ENCODE measurements around the gene NCAPD3. TPM values are rescaled to one million over a fixed set of nuclear protein-coding genes. Genes with fewer than 3 reads are reported as not detected.

Gene NCAPD3
- total and polyA plus RNA-seq, 5 donors from 2014 or later = 12.9 to 38.2 (median 15.3) TPM

DNA sequence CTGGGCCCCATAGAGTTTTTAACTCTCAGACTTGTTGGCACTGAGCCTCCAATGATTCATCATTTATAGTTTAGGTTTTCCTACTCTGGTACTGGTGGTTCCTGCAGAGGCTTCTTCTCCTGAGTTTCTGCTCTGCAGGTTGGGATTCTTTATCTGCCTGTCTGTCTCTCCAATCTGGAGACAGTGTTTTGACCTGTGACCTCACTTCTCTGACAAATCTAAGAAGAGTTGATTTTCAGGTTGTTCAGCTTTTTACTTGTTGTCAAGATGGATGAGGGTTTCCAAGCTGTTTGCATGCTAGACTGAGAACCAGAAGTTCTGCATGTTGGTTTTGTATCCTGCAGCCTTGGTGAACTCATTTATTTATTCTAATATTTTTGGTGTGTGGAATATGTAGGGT is 91.0 kb downstream of the NCAPD3 start:
- Mint-ChIP-seq H3K27ac (no peak overlapping the region), H3K4me3 (no peak overlapping the region), H3K9me3 (peaks cover 0 to 23% (median 12%) of the 10 kb centered on the region in 7 donors), H3K27me3 (peaks cover 15% of the 10 kb centered on the region), H3K4me1 (no peaks in the 10 kb centered on the region), H3K36me3 (peaks cover 14% of the 10 kb centered on the region)
- ATAC-seq (ENCODE audit: low read depth in 2 of 2) (no peak), DNase-seq (no peak)
- Histone ChIP-seq H3K9me3 (ENCODE audit: control insufficient read depth in 2 of 2, low read length in 2 of 2) (peaks cover 13 to 17% of the 10 kb centered on the region in 2 experiments), H3K4me1 (ENCODE audit: control insufficient read depth, insufficient read depth, low read length, poor library complexity, severe bottlenecking) (no peaks in the 10 kb centered on the region), H3K4me3 (ENCODE audit: low read depth, low read length) (no peak overlapping the region), H3K36me3 (ENCODE audit: control insufficient read depth, insufficient read depth, low read length) (no peaks in the 10 kb centered on the region), H3K27ac (ENCODE audit: insufficient read depth, low read length, poor library complexity, severe bottlenecking) (no peak overlapping the region), H3K27me3 (ENCODE audit: control insufficient read depth, insufficient read depth, low read length) (peaks cover 5% of the 10 kb centered on the region)

- Histone ChIP-seq H3K4me3 (ENCODE audit: low read depth, low read length) (no peak overlapping the region), H3K27ac (ENCODE audit: insufficient read depth, low read length, poor library complexity, severe bottlenecking) (no peak overlapping the region), H3K4me1 (ENCODE audit: control insufficient read depth, insufficient read depth, low read length, poor library complexity, severe bottlenecking) (no peaks in the 10 kb centered on the region), H3K36me3 (ENCODE audit: control insufficient read depth, insufficient read depth, low read length) (no peaks in the 10 kb centered on the region), H3K27me3 (ENCODE audit: control insufficient read depth, insufficient read depth, low read length) (peaks cover 8% of the 10 kb centered on the region), H3K9me3 (ENCODE audit: control insufficient read depth in 2 of 2, low read length in 2 of 2) (peaks cover 13 to 17% of the 10 kb centered on the region in 2 experiments)
- Mint-ChIP-seq H3K27ac (peak overlapping the region in 1 of 3 donors; percentile 11), H3K27me3 (peaks cover 15% of the 10 kb centered on the region), H3K9me3 (peaks cover 0 to 23% (median 12%) of the 10 kb centered on the region in 7 donors), H3K4me3 (no peak overlapping the region), H3K36me3 (peaks cover 14% of the 10 kb centered on the region), H3K4me1 (no peaks in the 10 kb centered on the region)
- no peak for DNase-seq
- no peak for ATAC-seq (ENCODE audit: low read depth in 2 of 2)
Observed at GRCh38 chr11:134131628-134132244, 92.0 kb downstream of the NCAPD3 start.

- DNase-seq (no peak), ATAC-seq (ENCODE audit: low read depth in 2 of 2) (no peak)
- H3K27ac ChIP-seq (ENCODE audit: insufficient read depth, low read length, poor library complexity, severe bottlenecking) = no peak overlapping the region
- Mint-ChIP-seq H3K27ac (no peak overlapping the region), H3K4me3 (no peak overlapping the region), H3K4me1 (peaks cover 0 to 10% (median 5%) of the 10 kb centered on the region in 4 donors), H3K9me3 (peaks cover 0 to 8% (median 3%) of the 10 kb centered on the region in 7 donors), H3K27me3 (peaks cover 39% of the 10 kb centered on the region), H3K36me3 (peaks cover 6% of the 10 kb centered on the region)
- H3K36me3 ChIP-seq (ENCODE audit: control insufficient read depth, insufficient read depth, low read length) = no peaks in the 10 kb centered on the region
- no peaks in the 10 kb centered on the region for H3K4me1 ChIP-seq (ENCODE audit: control insufficient read depth, insufficient read depth, low read length, poor library complexity, severe bottlenecking)
- no peak overlapping the region for H3K4me3 ChIP-seq (ENCODE audit: low read depth, low read length)
- H3K27me3 ChIP-seq (ENCODE audit: control insufficient read depth, insufficient read depth, low read length) = peaks cover 29% of the 10 kb centered on the region
- H3K9me3 ChIP-seq (ENCODE audit: control insufficient read depth in 2 of 2, low read length in 2 of 2) = peaks cover 3 to 6% of the 10 kb centered on the region in 2 experiments
Observed at GRCh38 chr11:134126217-134126822, 97.4 kb downstream of the NCAPD3 start.

DNA sequence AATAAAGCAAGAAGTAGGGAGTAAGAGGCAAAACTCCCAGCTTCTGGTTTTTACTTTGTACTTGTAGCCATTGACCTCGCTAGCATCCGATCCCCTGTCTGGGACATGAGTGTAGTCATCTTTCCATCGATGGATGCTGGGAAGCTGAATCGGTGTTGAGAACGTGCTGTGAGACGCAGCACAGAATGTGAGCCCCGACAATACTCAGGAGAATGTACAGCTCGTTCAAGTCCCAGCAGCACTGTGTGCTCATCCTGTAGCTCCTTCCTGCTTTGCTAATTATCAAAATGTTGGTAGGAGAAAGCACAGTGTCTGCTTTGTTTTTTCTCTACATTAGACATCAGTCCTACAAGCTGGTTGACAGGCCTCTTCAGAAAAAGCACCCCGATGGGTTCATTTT is 98.3 kb downstream of the NCAPD3 start:
- H3K4me3 Mint-ChIP-seq = peak overlapping the region in 1 of 4 donors; percentile 70
- peaks cover 0 to 10% (median 5%) of the 10 kb centered on the region in 4 donors for H3K4me1 Mint-ChIP-seq
- H3K4me1 ChIP-seq (ENCODE audit: control insufficient read depth, insufficient read depth, low read length, poor library complexity, severe bottlenecking) = no peaks in the 10 kb centered on the region
- H3K9me3 Mint-ChIP-seq = peaks cover 0 to 3% (median 0%) of the 10 kb centered on the region in 7 donors
- H3K27ac Mint-ChIP-seq = no peak overlapping the region
- peaks cover 6% of the 10 kb centered on the region for H3K36me3 Mint-ChIP-seq
- H3K27me3 Mint-ChIP-seq = peaks cover 36% of the 10 kb centered on the region
- H3K27ac ChIP-seq (ENCODE audit: insufficient read depth, low read length, poor library complexity, severe bottlenecking) = no peak overlapping the region
- ATAC-seq (ENCODE audit: low read depth in 2 of 2) = no peak
- DNase-seq = no peak
- peaks cover 29% of the 10 kb centered on the region for H3K27me3 ChIP-seq (ENCODE audit: control insufficient read depth, insufficient read depth, low read length)
- H3K9me3 ChIP-seq (ENCODE audit: control insufficient read depth in 2 of 2, low read length in 2 of 2) = peaks cover 0 to 2% of the 10 kb centered on the region in 2 experiments
- H3K4me3 ChIP-seq (ENCODE audit: low read depth, low read length) = no peak overlapping the region
- H3K36me3 ChIP-seq (ENCODE audit: control insufficient read depth, insufficient read depth, low read length) = no peaks in the 10 kb centered on the region

DNA sequence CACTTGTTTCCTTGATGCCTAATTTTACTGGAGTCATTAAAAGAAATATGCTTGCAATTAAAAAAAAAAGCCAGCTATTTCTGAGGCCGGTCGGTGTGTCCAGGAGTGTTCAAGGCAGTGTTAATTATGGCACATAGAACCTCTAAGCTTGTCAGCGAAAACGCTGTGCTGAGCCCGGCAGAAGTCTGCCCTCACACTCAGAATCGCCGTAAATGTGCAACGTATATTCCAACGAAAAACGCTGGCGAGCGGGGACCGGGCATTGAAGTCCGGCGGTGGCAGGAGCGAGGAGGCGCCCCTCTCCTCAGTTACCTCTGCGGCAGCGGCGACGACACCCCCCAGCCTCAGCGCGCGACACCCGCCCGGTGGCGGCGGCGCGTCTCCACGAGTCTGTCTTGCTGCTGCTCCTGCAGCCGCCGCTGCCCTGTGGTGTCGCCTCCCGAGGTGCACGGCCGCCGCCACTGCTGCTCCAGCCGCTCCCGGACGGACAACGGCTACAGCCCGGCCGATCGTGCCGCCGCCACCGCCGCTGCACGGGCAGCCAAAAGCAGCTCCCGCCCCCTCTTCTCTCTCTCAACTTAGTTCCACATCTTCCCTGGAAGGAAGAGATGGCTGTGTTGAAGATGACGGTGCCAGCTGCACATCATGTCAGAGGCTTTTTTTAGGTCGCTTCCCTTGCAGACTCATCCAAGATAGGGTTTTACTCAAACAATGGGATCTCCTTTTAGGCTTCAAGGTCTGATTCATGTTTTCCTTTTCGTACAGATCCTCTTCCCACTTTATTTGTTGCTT is 98.9 kb downstream of the NCAPD3 start:
- H3K9me3 ChIP-seq (ENCODE audit: control insufficient read depth in 2 of 2, low read length in 2 of 2) = no peaks in the 10 kb centered on the region
- H3K27me3 Mint-ChIP-seq = peaks cover 35% of the 10 kb centered on the region
- H3K27ac ChIP-seq (ENCODE audit: insufficient read depth, low read length, poor library complexity, severe bottlenecking) = no peak overlapping the region
- H3K36me3 Mint-ChIP-seq = peaks cover 6% of the 10 kb centered on the region
- DNase-seq (no peak), ATAC-seq (ENCODE audit: low read depth in 2 of 2) (no peak)
- H3K36me3 ChIP-seq (ENCODE audit: control insufficient read depth, insufficient read depth, low read length) = no peaks in the 10 kb centered on the region
- peaks cover 27% of the 10 kb centered on the region for H3K27me3 ChIP-seq (ENCODE audit: control insufficient read depth, insufficient read depth, low read length)
- H3K4me3 ChIP-seq (ENCODE audit: low read depth, low read length) = no peak overlapping the region
- no peak overlapping the region for H3K27ac Mint-ChIP-seq
- H3K4me1 ChIP-seq (ENCODE audit: control insufficient read depth, insufficient read depth, low read length, poor library complexity, severe bottlenecking) = no peaks in the 10 kb centered on the region
- H3K4me3 Mint-ChIP-seq = peak overlapping the region in 1 of 4 donors; percentile 56
- H3K4me1 Mint-ChIP-seq = peaks cover 0 to 10% (median 5%) of the 10 kb centered on the region in 4 donors
- peaks cover 0 to 3% (median 0%) of the 10 kb centered on the region in 7 donors for H3K9me3 Mint-ChIP-seq

DNA sequence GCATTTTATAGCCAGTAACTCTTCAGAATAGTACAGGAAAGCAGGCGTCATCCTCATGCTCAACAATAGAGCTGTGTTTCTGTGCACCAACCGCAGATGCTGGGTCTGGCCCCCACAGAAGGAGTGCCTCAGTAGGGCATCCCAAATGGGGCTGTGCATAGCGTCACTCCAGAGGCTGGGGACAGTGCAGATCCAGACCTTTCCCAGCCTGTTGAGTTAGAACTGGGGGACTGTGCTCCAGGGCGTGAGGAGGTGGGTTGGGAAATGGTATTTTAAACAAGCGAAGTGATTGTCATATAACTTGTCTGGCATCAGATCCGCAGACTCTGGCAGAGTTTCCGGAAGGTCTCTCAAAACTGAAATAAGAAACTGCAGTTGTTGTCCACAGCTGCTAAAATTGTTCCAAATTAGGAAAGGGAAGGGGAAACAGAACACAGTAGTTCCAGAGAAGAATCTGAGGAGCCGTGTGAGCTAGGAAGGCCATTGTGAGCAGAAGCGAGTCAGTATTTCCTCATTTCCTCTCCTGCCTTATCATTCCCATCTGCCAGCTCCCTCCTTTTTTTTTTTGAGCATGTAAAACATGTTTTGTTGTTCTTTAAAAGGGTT is 102.7 kb downstream of the NCAPD3 start:
- ATAC-seq (ENCODE audit: low read depth in 2 of 2) (no peak), DNase-seq (no peak)
- no peaks in the 10 kb centered on the region for H3K36me3 ChIP-seq (ENCODE audit: control insufficient read depth, insufficient read depth, low read length)
- H3K27ac ChIP-seq (ENCODE audit: insufficient read depth, low read length, poor library complexity, severe bottlenecking) = no peak overlapping the region
- Mint-ChIP-seq H3K27ac (peak overlapping the region in 1 of 3 donors; percentile 67), H3K4me3 (no peak overlapping the region), H3K27me3 (peaks cover 39% of the 10 kb centered on the region), H3K9me3 (peaks cover 0 to 3% (median 0%) of the 10 kb centered on the region in 7 donors), H3K4me1 (peaks cover 0 to 10% (median 5%) of the 10 kb centered on the region in 4 donors), H3K36me3 (peaks cover 6% of the 10 kb centered on the region)
- no peak overlapping the region for H3K4me3 ChIP-seq (ENCODE audit: low read depth, low read length)
- no peaks in the 10 kb centered on the region for H3K4me1 ChIP-seq (ENCODE audit: control insufficient read depth, insufficient read depth, low read length, poor library complexity, severe bottlenecking)
- peaks cover 22% of the 10 kb centered on the region for H3K27me3 ChIP-seq (ENCODE audit: control insufficient read depth, insufficient read depth, low read length)
- no peaks in the 10 kb centered on the region for H3K9me3 ChIP-seq (ENCODE audit: control insufficient read depth in 2 of 2, low read length in 2 of 2)

DNA sequence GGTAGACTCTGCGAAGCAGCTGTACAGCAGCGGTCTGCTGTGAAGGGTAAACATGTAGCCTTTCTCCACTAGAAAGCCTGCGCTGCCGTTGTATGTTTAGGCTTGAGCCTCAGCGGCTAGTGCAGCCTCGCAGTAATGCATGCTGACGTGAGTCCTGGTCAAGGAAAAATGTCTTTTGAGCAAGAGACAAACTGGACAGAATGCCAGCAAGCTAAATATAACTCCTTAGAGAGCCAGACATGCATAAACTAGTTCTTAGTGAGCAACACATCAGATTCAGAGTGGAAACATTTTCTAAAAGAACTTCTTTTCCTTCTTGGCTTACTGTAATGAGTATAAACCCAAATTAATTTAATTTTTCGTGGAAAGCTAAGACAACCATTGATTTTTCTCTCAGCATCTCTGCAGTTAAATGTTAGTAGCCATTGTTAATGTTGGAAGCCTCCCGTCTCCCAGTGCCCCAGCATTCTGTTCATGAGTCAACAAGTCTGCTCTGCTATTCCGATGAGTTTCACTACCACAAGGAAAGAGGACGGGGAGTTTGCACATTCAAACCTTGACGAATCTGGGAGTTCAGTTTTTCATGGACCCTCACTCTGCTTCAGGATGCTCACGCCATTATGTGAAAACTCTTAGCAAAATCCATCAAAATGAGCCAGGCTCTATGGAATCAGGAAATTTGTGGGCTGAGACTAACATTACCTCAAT is 103.5 kb downstream of the NCAPD3 start:
- Histone ChIP-seq H3K36me3 (ENCODE audit: control insufficient read depth, insufficient read depth, low read length) (no peaks in the 10 kb centered on the region), H3K4me1 (ENCODE audit: control insufficient read depth, insufficient read depth, low read length, poor library complexity, severe bottlenecking) (no peaks in the 10 kb centered on the region), H3K27me3 (ENCODE audit: control insufficient read depth, insufficient read depth, low read length) (peaks cover 15% of the 10 kb centered on the region), H3K9me3 (ENCODE audit: control insufficient read depth in 2 of 2, low read length in 2 of 2) (no peaks in the 10 kb centered on the region), H3K27ac (ENCODE audit: insufficient read depth, low read length, poor library complexity, severe bottlenecking) (no peak overlapping the region), H3K4me3 (ENCODE audit: low read depth, low read length) (no peak overlapping the region)
- Mint-ChIP-seq H3K9me3 (peaks cover 0 to 2% (median 0%) of the 10 kb centered on the region in 7 donors), H3K4me3 (no peak overlapping the region), H3K27ac (no peak overlapping the region), H3K36me3 (peaks cover 6% of the 10 kb centered on the region), H3K4me1 (peaks cover 0 to 4% (median 0%) of the 10 kb centered on the region in 4 donors), H3K27me3 (peaks cover 35% of the 10 kb centered on the region)
- DNase-seq (no peak), ATAC-seq (ENCODE audit: low read depth in 2 of 2) (no peak)
